Tibial nerve (tissue), 4 donors: ENCODE results near the gene MED13L.

ENCODE experiments used
- EP300 ChIP-seq, 2 donors: sonication (generic); formaldehyde crosslinking; IDR thresholded peaks; one replicate each; pipeline ENCODE4 v1.6.1; 2017; ENCODE audit warnings: antibody characterized with exemption in 2 of 2, mild to moderate bottlenecking in 1 of 2
- TF ChIP-seq, protein P1 (sequence below), 5 experiments: fragments of 200-600 bp in 3 of 5; fragments of 450-650 bp in 2 of 5; sonication (generic) in 3 of 5; IDR thresholded peaks; one replicate each; pipeline ENCODE4 v1.5.1; 2016 to 2019; ENCODE audit warnings: antibody characterized with exemption in 5 of 5, mild to moderate bottlenecking in 3 of 5, moderate library complexity in 2 of 5

DNA sequence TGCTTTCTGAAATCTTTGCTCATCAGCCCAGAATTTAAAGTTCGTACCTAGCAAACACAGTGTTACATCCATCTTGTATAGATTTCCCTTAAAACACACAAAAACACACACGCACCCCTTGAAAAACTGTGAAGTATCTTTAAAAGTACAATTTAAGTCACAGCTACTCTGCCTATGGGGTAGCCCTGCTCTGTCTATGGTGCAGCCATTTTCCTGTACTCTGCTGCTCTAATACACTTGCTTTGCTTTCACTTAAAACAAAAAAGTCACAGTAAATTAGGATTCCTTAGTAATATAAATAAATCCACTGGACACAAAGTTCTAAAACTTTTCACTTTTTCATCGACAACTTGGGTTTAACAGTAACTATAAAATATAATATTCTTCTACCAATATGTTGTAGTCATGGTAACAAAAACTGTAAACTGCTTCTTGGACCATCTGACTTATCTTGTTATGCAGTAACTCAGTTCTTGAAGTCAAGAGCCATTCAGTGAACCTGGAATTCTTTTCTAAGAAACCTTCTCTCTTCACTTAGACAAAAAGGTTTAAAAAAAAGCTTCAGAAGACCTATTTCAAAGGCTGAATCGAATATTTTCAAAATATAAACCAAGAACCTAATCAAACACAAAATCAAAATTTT, 63.5 kb downstream of the MED13L start:
- TF ChIP-seq, protein P1, sequence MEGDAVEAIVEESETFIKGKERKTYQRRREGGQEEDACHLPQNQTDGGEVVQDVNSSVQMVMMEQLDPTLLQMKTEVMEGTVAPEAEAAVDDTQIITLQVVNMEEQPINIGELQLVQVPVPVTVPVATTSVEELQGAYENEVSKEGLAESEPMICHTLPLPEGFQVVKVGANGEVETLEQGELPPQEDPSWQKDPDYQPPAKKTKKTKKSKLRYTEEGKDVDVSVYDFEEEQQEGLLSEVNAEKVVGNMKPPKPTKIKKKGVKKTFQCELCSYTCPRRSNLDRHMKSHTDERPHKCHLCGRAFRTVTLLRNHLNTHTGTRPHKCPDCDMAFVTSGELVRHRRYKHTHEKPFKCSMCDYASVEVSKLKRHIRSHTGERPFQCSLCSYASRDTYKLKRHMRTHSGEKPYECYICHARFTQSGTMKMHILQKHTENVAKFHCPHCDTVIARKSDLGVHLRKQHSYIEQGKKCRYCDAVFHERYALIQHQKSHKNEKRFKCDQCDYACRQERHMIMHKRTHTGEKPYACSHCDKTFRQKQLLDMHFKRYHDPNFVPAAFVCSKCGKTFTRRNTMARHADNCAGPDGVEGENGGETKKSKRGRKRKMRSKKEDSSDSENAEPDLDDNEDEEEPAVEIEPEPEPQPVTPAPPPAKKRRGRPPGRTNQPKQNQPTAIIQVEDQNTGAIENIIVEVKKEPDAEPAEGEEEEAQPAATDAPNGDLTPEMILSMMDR (IDR thresholded peaks at IDR 0.05): no peak
- no peak for TF ChIP-seq EP300 (IDR thresholded peaks at IDR 0.05)
